Measurements from ENCODE around the gene FKRP.

Gene FKRP

DNA sequence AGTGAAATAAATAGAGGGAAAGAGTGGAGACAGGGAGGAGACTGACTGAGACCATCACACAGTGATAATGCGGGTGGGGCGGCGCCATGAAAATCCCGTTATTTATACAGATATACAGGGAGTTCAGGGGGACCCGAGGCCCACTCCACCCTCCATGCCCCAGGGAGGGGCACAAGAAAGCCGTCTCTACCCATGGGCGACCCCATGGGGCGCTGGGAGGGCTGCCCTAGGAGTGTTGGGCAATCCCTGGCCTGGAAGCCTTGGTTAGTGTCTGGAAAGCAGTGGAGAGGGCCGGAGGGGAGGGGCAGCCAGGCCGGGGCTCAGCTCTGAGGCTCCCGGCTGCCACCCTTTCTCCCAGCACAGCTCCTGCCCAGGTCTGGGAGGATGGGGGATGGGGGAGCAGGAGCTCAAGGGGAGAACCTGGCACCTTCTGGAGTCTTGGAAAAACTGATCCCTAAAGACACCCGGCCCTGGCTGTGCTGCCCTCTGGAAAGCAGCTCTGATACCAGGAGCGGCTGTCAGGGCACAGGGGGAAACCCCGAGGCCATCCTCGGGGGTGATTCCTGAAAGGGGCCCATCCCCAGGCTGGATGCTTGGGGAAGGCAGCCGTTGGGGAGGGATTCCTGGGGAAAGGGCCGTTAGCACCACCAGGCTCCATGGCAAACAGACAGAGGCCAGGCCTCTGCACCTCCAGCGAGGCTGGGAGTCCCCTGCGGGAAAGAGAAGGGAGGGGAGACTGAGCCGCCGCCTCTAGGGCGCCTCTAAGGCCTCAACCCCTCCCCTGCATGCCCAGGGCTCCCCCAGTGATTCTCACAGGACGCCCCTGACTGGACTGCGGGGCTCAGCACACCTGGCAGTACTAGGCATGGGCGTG is 26.0 kb upstream of the FKRP start:
- DNase-seq = no peak

DNA sequence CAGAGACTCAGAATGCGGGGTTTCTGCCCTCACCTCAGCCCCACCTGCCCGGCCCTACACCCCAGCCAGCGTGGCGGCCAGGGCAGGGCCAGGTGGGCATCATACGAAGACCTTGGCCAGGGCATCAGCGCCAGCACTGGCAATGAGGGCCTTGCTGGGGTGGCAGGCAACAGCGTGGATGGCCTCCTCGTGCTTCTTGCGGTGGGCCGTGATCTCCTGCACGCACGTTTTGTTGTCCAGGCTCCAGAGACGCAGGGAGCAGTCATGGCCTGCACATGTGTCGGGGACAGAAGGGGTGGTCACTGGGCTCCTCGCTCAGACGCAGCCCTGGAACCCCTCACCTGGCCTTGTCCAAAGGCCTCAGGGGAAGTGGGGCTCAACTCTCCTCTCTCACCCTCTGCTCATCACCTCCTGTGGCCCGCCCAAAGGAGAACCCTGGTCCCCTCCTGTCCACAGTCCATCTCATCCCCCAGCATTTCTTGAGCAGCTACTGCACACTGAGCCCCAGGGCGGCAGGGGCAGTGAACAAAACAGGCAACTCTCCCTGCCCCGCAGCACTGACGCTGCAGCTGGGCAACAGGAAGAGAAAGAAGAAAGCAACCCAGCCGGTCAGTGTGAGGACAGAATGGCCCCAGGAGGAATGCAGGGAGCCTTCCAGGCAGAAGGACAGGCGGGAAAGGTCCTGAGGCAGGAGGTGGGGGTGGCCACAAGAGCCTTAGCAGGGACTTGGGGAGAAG is 25.2 kb upstream of the FKRP start:
- DNase-seq = no peak

DNA sequence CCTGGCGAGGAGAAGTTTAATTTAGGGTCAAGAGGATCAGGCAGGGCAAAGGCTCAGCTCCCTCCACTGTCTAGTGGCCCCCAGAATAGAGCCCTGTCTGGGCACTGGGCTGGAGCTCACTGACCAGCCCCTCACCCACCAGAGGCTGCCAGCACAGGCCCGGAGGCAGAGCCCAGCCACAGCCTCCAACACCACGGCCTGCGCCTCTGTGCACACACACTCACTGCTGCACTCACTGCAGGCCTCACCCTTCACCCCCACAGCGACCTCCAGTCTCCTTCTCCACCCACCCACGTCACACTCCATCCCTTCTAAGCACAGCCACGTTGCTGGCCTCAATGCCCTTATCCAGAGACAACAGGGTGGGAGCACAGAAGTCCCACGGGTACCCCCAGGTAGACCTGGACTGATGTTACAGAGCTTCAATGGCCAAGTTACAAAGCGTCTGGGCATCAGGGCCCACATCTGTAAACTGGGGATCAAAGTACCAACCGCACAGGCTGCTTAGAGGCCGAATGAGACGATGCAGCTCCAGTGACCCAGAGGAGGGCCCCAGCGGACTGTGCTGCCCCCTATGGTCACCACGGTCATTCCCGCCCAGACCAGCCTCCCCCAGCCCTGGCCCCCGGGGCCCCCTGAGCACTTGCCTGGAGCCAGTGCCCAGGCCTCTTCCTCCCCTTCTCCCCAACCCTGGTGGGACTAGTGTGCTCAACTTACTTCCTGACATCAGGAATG is 24.4 kb upstream of the FKRP start:
- DNase-seq = no peak

DNA sequence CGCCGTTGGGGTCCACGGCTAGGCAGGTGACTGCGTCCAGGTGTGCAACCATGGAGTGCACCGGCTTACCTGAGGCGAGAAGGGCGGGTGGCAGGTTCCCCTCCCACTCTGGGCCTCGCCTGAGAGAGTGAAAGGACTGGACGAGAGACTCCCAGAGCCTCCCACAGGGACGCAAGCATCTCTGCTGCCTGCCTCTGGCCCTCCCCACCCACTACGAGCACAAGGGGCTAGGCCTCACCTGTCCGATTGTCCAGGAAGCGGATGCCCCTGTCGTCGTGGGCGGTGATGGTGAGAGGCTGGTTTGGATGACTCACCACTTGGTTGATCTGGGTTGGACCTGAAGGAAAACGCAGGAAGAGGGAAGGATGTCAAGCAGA is 23.9 kb upstream of the FKRP start:
- no peak for DNase-seq

- DNase-seq = no peak
These were observed 23.3 kb upstream of the FKRP start for GRCh38 chr19:46722421-46723022.

- DNase-seq = no peak
These were observed 22.8 kb upstream of the FKRP start for GRCh38 chr19:46723023-46723461.

- no peak for DNase-seq
These were observed 22.4 kb upstream of the FKRP start for GRCh38 chr19:46723471-46723870.

DNA sequence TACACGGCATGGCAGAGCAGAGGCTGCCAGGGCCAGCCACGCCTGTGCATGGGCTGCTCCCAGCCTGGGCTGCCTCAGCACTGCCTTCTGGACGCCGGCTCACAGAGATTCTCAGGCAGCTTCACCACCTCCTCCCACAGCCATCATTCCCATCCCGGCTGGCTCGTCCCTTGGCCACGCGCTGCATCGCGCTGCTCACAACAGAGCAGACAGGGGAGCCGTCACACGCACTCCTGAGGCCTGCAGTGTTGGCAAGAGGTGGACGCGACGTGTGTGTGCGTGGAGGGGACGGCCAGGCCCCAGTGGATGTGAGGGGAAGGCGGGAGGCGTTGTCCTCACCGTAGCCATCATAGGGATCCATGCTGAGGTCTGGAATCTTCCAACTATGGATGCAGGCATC is 21.4 kb upstream of the FKRP start:
- no peak for DNase-seq

DNA sequence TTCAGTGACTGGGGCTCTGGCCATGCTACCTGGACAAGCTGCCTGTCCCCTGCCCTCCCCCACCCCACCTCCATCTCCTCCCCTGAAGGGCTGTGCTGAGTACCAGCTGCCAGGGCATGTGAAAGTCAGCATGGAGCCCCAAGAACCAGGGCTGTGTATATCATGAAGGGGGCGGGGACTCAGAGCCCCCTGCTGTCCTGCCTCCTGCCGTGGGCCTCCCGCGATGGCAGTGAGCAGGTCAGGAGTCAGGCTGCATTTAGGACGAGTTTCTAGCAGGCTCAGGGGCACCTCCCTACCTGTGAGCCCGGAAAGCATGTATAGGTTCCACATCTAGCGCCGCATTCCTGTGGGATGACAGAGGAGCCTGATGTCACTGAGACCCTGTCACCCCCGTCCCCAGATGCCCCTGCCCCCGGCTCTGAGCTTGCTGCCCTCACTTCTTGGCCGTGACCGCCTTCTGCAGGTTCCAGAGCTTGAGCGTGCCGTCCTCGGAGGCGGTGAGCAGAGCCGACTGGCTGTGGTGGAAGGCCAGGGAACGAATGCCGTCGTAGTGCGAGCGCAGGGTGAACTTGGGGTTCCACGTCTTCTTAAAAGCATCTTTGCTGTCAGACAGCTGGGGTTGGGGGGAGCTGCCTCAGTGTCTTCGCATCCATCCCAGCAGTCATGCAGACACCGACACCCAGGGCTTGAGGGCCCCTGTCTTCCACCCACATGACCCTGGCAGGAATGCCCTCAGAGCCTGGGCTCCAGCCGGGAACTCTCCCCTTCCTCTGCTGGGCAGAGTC is 20.6 kb upstream of the FKRP start:
- DNase-seq = no peak

DNA sequence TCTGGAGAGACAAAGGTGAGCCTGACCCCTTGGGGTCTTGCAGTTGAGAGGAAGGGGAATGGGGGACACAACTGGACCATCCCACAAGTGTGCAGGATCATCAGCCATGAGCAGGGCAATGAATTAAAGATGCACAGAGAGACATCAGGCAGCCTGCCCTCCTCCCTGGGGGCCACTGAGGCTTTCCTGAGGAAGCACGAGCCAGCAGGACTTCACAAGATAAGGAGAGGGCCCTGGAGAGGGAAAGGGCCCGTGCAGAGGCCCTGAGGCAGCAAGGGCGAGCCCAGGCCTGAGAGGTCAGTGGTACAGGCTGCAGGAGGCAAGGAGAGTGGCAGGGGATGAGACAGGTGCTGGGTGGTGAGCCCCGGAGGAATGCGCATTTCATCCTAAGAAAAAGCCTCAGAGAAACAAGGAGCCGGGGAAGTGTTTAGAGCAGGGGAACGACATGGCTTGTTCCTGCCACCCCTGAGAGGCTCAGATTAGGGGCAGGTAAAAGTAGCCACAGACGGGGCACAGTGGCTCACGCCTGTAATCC is 19.9 kb upstream of the FKRP start:
- DNase-seq = no peak

GRCh38 chr19:46726551-46726950 is 19.3 kb upstream of the FKRP start:
- no peak for DNase-seq

DNA sequence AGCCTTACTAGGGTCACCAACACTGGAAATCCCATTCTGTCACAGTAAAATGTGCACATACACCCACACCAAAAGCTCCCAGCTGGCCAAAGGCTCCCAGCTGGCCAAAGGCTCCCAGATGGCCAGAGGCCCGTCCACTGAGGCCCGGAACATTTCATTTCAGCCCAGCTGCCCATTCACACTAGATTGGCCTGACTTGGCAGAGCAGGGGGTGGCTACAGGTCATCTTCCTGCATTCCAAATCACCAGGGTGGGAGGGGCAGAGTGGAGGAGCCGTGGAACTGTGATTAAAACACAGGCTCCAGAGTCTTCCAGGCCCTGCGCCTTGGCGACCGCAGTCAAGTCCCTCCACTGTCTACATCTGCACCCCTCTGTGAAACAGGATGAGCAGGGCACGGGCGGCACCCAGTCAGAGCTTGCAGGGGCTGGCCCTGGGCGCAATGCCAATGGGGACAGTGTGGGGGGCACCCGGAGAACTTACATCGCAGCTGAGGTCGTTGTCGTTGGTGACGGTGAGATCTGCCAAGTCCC is 18.8 kb upstream of the FKRP start:
- no peak for DNase-seq

- DNase-seq = no peak
These were observed 18.1 kb upstream of the FKRP start for GRCh38 chr19:46727757-46728156.

- DNase-seq = no peak
These were observed 17.6 kb upstream of the FKRP start for GRCh38 chr19:46728208-46728607.

- no peak for DNase-seq
These were observed 17.0 kb upstream of the FKRP start for GRCh38 chr19:46728693-46729339.

GRCh38 chr19:46729696-46730095 is 16.2 kb upstream of the FKRP start:
- no peak for DNase-seq

- DNase-seq = no peak
These were observed 15.7 kb upstream of the FKRP start for GRCh38 chr19:46730187-46730586.

GRCh38 chr19:46730595-46730994 is 15.3 kb upstream of the FKRP start:
- DNase-seq = no peak

- DNase-seq = peak; percentile 52
These were observed 14.8 kb upstream of the FKRP start for GRCh38 chr19:46731007-46731501.

GRCh38 chr19:46731584-46731983 is 14.3 kb upstream of the FKRP start:
- no peak for DNase-seq

Data from GF-D8 (cell line).